Renal pelvis (tissue), 4 donors: ENCODE data around the gene BLOC1S3. TPM values are rescaled to one million over a fixed set of nuclear protein-coding genes. Genes with fewer than 3 reads are reported as not detected.

Experiments used
- DNase-seq: peaks from one replicate; pipeline ENCODE4 v3.0.0-alpha.2; 2013
- polyA plus RNA-seq, 3 donors: library from polyadenylated mRNA; unstranded; fragments of 120-200 nt; gene quantifications; one replicate each; pipeline ENCODE4 v1.2.1, GENCODE V29; 2013; ENCODE audit not compliant: insufficient read length in 3 of 3

Gene BLOC1S3
- polyA plus RNA-seq, 3 donors: 9.1 to 10.0 (median 9.5) TPM

DNA sequence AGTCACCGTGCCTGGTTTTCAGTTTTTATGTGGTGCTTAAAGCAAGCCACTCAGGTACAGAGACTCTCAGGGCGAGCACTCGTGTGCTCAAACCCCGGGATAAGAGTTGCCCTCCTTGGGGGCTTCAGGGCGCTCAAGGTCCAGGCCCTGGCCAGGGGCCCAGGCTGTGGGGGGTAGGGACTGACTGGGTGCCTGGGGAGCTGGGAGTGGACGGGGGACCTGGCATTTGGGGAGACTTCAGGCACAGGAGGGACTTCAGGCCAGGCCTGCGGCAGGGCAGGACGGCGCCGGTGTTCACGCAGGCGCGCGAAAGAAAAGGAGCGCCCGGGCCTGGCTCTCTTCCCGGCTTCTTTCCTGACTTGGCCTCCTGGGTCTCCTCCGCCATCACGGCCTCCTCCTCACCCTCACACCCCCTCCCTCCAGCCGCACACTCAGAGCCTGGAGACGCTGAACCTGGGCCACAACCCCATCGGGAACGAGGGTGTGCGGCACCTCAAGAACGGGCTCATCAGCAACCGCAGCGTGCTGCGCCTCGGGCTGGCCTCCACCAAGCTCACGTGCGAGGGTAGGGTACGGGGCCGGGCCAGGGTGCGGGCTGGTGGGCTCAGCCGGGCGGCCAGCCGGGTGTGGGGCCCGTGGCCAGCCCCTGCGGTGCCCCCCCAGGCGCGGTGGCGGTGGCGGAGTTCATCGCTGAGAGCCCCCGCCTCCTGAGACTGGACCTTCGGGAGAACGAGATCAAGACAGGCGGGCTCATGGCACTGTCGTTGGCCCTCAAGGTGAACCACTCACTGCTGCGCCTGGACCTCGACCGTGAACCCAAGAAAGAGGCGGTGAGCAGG, 33.9 kb upstream of the BLOC1S3 start:
- DNase-seq: no peak

DNA sequence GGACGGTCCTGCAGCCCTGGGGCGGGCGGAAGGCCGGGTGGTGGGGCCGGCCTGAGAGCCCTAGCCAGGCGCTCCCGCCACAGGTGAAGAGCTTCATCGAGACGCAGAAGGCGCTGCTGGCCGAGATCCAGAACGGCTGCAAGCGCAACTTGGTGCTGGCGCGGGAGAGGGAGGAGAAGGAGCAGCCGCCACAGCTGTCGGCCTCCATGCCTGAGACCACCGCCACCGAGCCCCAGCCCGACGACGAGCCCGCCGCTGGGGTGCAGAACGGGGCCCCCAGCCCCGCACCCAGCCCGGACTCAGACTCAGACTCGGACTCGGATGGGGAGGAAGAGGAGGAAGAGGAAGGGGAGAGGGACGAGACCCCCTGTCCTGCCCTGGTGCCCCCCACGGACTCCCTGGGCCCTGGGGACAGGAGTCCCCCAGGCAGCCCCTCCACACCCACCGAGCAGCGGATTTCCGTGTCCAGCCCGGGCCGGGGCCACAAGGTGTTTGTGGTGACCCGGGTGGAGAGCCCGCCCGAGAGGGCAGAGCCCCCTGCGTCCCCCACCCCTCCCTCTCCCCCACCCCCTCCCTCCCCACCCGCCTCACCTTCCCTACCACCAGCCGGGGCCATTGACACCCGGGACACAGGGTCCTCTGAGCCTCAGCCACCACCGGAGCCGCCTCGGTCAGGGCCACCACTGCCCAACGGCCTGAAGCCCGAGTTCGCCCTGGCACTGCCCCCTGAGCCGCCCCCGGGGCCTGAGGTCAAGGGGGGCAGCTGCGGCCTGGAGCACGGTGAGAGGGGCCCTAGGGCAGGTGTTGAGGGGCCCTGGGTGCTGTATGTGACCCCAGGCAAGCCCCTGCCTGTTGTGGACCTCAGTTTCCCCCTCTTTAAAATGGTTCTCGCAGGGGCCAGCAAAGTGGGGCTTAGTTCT, 33.1 kb upstream of the BLOC1S3 start:
- no peak for DNase-seq

DNA sequence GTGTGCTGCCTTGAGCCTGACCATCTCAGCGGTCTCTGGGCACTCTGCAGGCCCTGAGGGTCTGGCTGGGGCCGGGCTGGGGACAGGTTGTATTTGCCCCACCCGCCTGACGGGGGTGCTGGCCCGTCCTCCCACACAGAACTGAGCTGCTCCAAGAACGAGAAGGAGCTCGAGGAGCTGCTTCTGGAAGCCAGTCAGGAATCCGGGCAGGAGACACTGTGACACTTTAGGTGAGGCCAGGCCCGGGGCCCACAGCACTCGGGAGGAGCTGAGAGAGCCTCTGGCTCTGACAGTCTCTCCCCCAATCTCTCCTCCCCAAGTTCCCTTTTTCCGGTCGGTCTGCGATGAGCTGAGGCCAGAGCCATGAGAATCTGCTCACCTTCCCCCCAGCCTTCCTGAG, 32.3 kb upstream of the BLOC1S3 start:
- DNase-seq: no peak

DNA sequence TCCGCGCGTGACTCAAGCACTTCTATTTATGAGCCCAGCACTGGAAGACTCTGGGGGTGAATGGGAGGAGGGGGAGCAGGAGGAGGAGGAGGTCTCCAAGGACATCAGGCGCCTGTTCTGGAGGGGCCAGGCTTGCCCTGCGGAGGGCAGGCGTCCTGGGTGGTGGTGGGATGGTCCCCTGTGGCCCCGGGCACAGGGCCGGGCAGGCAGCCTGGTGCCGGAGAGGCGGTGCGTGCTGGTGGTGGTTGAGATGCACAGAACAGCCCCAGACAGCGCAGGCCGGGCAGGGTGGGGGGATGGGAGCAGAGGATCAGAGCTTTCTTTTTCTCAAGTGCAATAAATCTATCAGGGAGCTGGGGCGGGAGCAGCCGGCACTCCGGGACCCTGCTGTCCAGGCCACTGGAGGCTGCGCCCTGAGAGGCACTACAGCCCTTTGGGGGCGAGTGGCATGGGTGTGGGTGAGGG, 31.8 kb upstream of the BLOC1S3 start:
- DNase-seq: no peak

GRCh38 chr19:45147835-45148676, 30.5 kb upstream of the BLOC1S3 start:
- no peak for DNase-seq

GRCh38 chr19:45149129-45149528, 29.5 kb upstream of the BLOC1S3 start:
- no peak for DNase-seq

GRCh38 chr19:45150180-45150579, 28.4 kb upstream of the BLOC1S3 start:
- DNase-seq: no peak

DNA sequence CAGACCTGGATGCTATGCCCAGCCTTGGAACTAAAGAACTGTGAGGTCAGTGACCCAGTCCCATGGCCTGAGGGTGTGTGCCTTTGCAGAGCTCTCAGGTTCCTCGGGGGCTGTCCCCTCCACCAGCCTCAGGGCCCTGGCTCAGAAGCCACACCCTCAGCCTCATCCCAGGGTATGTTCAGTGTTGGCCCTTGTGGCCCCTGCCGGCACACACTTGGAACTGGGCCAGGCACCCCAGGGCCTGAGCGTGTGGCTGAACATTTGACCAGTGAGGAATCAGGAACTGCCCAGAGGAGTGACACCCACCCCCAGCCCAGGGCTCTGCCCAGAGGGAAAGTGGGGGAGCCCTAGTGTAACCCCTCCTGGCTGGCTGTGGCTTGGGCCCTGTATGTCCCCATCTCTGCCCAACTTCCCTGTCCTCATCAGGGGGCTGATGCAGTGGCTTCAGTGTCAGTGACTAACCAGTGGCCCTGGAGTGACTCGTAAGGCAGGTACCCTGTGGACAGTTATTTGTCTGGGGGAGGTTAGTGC, 27.8 kb upstream of the BLOC1S3 start:
- DNase-seq: no peak

DNA sequence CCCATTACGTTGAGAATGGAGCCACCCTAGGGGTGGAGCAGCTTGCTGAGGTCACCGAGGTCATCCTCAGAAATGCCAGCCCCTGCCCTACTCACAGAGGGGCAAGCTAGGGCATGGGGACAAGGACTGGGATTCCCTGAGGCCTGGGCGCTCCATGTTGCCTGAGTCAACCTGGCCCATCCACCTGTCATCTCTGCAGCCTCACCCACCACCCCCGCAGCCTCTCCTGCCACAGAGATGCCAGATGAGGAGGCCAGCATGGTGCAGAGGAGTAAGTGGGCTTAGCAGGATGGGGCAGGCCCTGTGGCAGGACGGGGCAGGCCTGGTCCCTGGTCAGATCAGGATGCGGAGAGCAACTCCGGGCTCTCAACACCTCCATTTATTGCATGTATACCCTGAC, 27.3 kb upstream of the BLOC1S3 start:
- no peak for DNase-seq

GRCh38 chr19:45151821-45152503, 26.6 kb upstream of the BLOC1S3 start:
- no peak for DNase-seq

GRCh38 chr19:45152504-45153338, 25.9 kb upstream of the BLOC1S3 start:
- DNase-seq: peak; percentile 40

DNA sequence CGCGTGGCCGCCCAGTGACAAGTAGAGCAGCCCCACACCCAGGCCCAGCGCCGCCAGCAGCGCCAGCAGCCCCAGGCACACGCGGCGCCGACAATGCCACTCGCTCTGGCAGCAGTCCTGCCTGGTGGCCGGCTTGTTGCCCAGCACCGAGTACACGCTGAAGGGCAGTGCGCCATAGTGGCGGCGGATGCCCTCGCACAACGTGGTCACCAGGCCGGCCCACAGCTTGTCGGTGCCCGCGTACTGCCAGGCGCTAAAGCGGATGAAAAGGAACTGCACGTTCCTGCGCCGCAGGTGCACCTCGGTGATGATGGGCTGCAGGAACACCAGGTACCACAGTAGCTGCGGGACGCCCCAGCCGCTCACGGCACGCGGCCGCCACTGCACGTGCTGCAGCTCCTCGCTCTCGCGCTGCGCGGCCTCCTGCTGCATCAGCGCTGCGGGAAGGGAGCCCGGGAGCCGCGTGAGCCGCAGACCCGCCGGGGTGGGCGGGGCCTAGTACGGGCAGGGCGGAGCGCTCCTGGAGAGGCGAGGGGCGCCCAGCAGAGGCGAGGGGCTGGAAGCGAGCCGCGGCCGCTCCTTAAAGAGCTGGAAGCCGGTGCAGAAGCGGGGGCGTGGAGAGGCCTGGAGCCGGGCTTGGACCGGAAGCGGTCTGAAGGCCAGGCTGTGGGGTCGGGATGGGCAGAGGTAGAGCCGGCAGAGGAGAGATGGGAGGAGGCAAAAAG, 25.1 kb upstream of the BLOC1S3 start:
- DNase-seq: peak; percentile 46

GRCh38 chr19:45154064-45154827, 24.3 kb upstream of the BLOC1S3 start:
- DNase-seq: no peak

DNA sequence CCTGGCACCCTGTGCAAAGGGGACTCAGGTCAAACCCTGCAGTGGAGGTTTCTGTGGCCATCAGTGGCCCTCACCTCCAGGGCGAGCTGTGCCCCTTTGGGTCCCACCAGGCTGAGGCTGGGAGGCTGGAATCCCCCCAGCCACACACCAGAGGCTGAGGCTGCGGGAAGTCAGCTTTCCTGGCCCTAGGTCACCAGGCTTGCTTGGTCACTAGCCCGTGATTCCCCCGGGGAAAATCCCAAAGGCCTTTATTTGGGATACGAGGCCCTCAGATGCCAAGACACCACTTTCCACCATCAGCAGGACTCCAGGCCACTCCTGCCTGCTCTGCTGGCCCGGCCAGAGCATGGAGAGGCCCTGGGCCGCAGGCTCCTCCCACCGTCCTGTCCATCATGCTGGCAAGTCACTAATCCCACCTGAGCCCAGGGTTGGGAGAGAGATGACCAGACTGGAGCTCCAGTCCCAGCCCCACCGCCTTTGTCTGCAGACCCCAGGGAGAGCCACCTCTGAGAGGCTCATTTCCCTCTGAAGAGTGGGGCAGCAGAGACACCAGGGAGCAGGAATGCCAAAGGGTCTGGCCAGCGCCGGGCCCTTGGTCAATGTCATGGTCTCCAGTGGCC, 22.5 kb upstream of the BLOC1S3 start:
- DNase-seq: no peak

GRCh38 chr19:45156751-45157150, 21.8 kb upstream of the BLOC1S3 start:
- no peak for DNase-seq

- DNase-seq: no peak
These were observed 19.9 kb upstream of the BLOC1S3 start for GRCh38 chr19:45158503-45159209.
